Measurements from ENCODE around the gene CRP. TPM values are rescaled to one million over a fixed set of nuclear protein-coding genes. Genes with fewer than 3 reads are reported as not detected.

Gene CRP
- total and polyA plus RNA-seq, 7 experiments from 2014 or later, result not detected

Other genes starting within 250 kb of the CRP start
- gene OR10J5, start 178.6 kb downstream of the CRP start, total RNA-seq, result not detected
- not detected for gene OR10J5, start 178.6 kb downstream of the CRP start, polyA plus RNA-seq
- not detected for gene APCS, start 126.8 kb downstream of the CRP start, total RNA-seq
- gene APCS, start 126.8 kb downstream of the CRP start, polyA plus RNA-seq, result not detected
- gene DUSP23, start 66.4 kb upstream of the CRP start, total RNA-seq, result 10 to 100 TPM in 4 of 5 experiments, 1 to 10 TPM in 1; 7.4 to 18.9 (median 12.2) TPM
- 10 to 100 TPM; 35.0 to 38.0 TPM for gene DUSP23, start 66.4 kb upstream of the CRP start, polyA plus RNA-seq
- gene FCRL6, start 87.8 kb upstream of the CRP start, total RNA-seq, result 10 to 100 TPM in 1 of 5 experiments, 1 to 10 TPM in 1, under 1 TPM in 3; 0.27 to 41.4 (median 0.51) TPM
- gene FCRL6, start 87.8 kb upstream of the CRP start, polyA plus RNA-seq, result under 1 TPM; 0.15 to 0.43 TPM
- 1 to 10 TPM in 4 of 5 experiments, under 1 TPM in 1; 0.27 to 1.7 (median 1.3) TPM for gene SLAMF8, start 112.3 kb upstream of the CRP start, total RNA-seq
- not detected for gene SLAMF8, start 112.3 kb upstream of the CRP start, polyA plus RNA-seq
- gene VSIG8, start 148.1 kb upstream of the CRP start, total RNA-seq, result not detected
- gene VSIG8, start 148.1 kb upstream of the CRP start, polyA plus RNA-seq, result not detected
- gene CFAP45, start 185.6 kb upstream of the CRP start, total RNA-seq, result 1 to 10 TPM in 2 of 5 experiments, under 1 TPM in 3; 0.53 to 2.8 (median 0.92) TPM
- under 1 TPM; 0.17 to 0.57 TPM for gene CFAP45, start 185.6 kb upstream of the CRP start, polyA plus RNA-seq
- 100 to 1,000 TPM; 116 to 450 (median 284) TPM for gene TAGLN2, start 210.9 kb upstream of the CRP start, total RNA-seq
- 100 to 1,000 TPM; 449 to 662 TPM for gene TAGLN2, start 210.9 kb upstream of the CRP start, polyA plus RNA-seq
- under 1 TPM in 1 of 5 experiments, not detected in 4; 0.12 TPM for gene IGSF9, start 231.0 kb upstream of the CRP start, total RNA-seq
- gene IGSF9, start 231.0 kb upstream of the CRP start, polyA plus RNA-seq, result under 1 TPM in 1 of 2 donors, not detected in 1; 0.12 TPM
- not detected for gene SLAMF9, start 239.6 kb upstream of the CRP start, total RNA-seq
- not detected for gene SLAMF9, start 239.6 kb upstream of the CRP start, polyA plus RNA-seq

All from naive thymus-derived CD4-positive, alpha-beta T cell (primary cell).